Activated naive CD8-positive, alpha-beta T cell (primary cell): ENCODE data around the gene AGAP3.

ENCODE experiments used
- H3K27ac Mint-ChIP-seq: one replicate; pipeline ENCODE4 v1.8.0; 2021; ENCODE audit warnings: mixed read lengths
- H3K27me3 Mint-ChIP-seq: one replicate; pipeline ENCODE4 v1.8.0; 2021; ENCODE audit warnings: mixed read lengths
- H3K36me3 Mint-ChIP-seq: one replicate; pipeline ENCODE4 v1.8.0; 2021; ENCODE audit warnings: mixed read lengths
- H3K4me1 Mint-ChIP-seq: one replicate; pipeline ENCODE4 v1.8.0; 2021; ENCODE audit warnings: low read depth, mixed read lengths
- H3K4me3 Mint-ChIP-seq: one replicate; pipeline ENCODE4 v1.8.0; 2021; ENCODE audit warnings: mild to moderate bottlenecking, mixed read lengths
- H3K9me3 Mint-ChIP-seq: one replicate; pipeline ENCODE4 v1.8.0; 2021; ENCODE audit warnings: low read depth, mixed read lengths

AGAP3 gene

DNA sequence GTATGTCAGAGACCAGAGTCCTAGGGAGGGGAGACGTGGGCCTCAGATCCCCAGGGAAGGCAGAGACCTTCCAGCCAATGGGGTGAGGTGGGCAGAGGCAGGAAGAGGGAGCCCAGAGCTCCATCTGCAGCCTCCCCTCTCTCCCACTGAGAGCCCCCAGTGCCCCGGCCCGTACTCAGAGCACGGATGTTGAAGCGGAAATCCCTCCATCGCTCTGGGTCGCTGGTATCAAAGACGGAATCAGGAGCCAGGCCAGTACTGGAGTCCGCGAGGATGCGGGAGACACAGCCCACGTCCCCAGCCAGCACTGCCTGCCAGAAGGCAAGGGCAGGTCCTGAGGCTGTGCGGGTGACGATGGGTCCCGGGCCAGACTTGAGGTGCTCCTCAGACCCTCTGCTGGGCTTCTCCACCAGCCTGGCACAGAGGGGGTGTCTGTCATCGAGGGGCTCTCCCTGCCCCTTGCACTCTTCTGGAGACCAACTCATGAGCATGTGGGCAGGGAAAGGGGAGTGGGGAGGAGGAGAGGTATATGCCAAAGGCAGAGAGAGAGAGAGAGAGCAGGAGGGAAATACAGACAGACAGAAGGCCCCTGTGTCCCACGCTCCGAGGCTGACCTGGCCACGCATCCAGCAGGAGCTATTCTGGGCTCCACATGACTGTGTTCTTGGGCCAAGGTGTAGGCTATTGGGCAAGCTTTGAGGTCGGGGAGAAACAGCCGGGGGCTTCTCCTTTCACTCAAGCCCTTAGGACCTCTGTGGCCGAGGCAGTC is 100.5 kb downstream of the AGAP3 start, which contains the start of gene ASB10:
Gene ASB10 (minus strand): TSS at position 611 of the 769 bp plus-strand sequence. CDS start 120 bp downstream, at position 491.
- H3K36me3 Mint-ChIP-seq: no peaks in the 10 kb centered on the region
- H3K27ac Mint-ChIP-seq: no peak within 1 kb of the TSS
- H3K4me1 Mint-ChIP-seq: no peaks in the 10 kb centered on the region
- H3K4me3 Mint-ChIP-seq: no peak within 1 kb of the TSS
- H3K9me3 Mint-ChIP-seq: no peaks in the 10 kb centered on the region
- no peaks in the 10 kb centered on the region for H3K27me3 Mint-ChIP-seq

DNA sequence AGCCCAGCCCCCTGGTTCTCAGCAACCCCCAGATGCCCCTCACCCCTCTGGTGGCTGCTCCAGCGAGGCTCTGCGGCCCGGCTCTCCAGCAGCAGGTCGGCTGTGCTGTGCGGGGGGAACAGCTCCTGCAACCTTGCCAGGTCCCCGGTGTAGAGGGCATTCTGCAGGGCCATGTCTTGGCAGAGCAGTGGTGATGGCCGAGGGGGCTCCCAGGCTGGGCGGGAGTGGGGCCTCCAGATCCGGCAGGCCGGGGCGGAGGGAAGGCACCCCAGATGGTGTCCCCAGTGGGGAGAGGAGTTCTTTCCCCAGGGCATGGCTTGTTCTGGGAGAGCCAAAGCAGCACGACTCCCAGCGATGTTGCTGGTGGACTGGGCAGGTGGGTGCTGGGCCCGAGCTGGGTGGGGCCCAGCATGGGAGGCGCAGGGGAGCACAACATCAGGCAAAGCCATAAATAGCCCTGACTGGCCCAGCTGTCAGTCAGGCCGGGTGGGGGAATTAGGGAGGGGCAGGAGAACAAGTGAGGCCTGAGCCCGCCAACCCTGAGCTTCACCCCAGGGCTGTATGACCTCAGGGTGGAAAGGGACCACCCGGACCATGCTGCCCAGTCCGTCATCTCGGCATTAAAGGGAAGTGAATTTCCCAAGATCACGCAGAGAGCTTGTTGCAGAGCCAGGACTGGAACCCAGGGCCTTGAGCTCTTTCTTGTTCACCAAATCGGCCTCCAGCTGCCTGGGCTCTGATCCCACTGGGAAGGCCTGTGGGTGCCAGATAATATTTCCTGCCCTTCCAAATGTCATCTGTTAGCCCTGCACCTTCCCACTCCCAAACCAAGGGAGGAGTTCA is 101.4 kb downstream of the AGAP3 start:
- Mint-ChIP-seq H3K4me3 (no peak overlapping the region), H3K27me3 (no peaks in the 10 kb centered on the region), H3K4me1 (no peaks in the 10 kb centered on the region), H3K36me3 (no peaks in the 10 kb centered on the region), H3K27ac (no peak overlapping the region), H3K9me3 (no peaks in the 10 kb centered on the region)

DNA sequence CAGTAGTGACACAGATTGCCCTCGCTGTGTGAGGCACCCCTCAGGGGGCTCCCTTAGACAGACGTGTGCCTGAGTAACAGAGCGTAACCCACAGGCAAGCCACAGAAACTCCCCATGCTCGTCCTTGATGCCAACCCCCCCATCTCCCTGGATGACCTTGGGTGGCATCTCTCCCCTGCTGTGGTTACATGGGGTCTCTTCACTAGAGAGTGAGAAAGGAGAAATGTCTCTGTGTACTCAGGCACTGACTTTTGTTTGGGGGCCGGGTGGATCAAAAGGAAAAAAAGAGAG is 101.9 kb downstream of the AGAP3 start:
- no peaks in the 10 kb centered on the region for H3K36me3 Mint-ChIP-seq

DNA sequence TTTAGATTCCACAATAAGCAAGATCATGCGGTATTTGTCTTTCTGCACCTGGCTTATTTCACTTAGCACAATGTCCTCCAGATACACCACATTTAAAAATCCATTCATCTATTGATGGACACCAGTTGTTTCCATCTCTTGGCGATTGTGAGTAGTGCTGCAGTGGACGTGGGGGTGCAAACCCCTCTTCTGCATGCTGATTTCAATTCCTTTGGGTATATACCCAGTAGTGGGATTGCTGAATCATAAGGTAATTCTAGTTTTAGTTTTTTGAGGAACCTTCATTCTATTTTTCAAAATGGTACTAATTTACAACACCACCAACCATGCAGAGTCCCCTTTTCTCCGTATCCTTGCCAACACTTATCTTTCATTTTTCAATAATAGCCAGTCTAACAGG is 102.8 kb downstream of the AGAP3 start:
- peaks cover 2% of the 10 kb centered on the region for H3K4me1 Mint-ChIP-seq
- no peak overlapping the region for H3K4me3 Mint-ChIP-seq
- no peak overlapping the region for H3K27ac Mint-ChIP-seq
- no peaks in the 10 kb centered on the region for H3K36me3 Mint-ChIP-seq
- no peaks in the 10 kb centered on the region for H3K27me3 Mint-ChIP-seq
- no peaks in the 10 kb centered on the region for H3K9me3 Mint-ChIP-seq

More for the DNA sequence above, 101.9 kb downstream of the AGAP3 start:
- no peak overlapping the region for H3K27ac Mint-ChIP-seq
- no peaks in the 10 kb centered on the region for H3K27me3 Mint-ChIP-seq
- H3K9me3 Mint-ChIP-seq: no peaks in the 10 kb centered on the region
- H3K4me1 Mint-ChIP-seq: no peaks in the 10 kb centered on the region
- H3K4me3 Mint-ChIP-seq: no peak overlapping the region

DNA sequence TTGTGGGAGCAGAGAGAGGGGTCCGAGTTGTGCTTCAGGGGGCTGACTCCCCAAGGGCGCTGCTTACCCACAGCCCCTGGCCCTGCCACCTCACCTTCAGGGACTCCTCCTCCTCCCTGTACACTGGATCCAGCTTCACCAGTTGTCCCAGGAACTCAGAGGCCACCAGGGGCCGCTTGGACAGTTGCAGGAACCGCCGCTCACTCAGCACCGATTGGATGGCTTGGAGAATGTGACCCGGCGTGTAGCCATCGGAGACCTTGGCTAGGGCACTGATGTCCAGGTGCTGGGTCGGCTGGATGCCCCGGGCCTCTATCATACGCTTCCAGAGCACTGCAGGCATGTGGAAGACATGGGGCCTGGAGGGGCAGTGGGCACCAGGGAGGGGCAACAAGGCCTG is 105.3 kb downstream of the AGAP3 start:
- H3K9me3 Mint-ChIP-seq: no peaks in the 10 kb centered on the region
- no peak overlapping the region for H3K4me3 Mint-ChIP-seq
- peaks cover 5% of the 10 kb centered on the region for H3K27me3 Mint-ChIP-seq
- no peak overlapping the region for H3K27ac Mint-ChIP-seq
- H3K4me1 Mint-ChIP-seq: peaks cover 6% of the 10 kb centered on the region
- H3K36me3 Mint-ChIP-seq: no peaks in the 10 kb centered on the region

DNA sequence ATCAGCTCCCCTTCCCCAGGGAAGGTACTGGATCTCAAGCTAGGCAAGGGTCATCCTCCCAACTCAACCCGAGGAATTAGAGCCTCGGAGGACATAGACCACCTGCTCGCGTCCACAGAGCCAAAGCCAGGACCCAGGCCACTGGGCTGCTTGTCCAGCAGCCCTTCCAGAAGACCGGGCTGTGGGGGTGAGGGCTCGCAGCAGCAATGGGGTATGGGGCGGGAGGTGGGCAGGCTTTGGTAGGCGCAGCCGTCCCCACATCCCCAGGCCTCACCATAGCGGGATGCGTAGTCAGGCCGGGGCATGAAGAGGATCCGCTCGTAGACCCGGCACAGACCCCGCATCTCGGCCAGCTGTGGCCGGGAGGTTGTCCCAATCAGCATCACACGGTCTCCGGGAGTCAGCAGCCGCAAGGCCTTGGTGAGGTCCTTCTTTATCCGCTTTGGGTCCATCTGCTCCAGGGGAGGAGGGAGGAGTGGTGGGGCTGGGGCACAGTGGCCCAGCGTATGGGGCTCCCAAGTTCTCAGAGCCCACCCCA is 105.8 kb downstream of the AGAP3 start:
- H3K4me1 Mint-ChIP-seq: peaks cover 6% of the 10 kb centered on the region
- H3K9me3 Mint-ChIP-seq: no peaks in the 10 kb centered on the region
- H3K4me3 Mint-ChIP-seq: no peak overlapping the region
- H3K36me3 Mint-ChIP-seq: no peaks in the 10 kb centered on the region
- peaks cover 5% of the 10 kb centered on the region for H3K27me3 Mint-ChIP-seq
- H3K27ac Mint-ChIP-seq: no peak overlapping the region

DNA sequence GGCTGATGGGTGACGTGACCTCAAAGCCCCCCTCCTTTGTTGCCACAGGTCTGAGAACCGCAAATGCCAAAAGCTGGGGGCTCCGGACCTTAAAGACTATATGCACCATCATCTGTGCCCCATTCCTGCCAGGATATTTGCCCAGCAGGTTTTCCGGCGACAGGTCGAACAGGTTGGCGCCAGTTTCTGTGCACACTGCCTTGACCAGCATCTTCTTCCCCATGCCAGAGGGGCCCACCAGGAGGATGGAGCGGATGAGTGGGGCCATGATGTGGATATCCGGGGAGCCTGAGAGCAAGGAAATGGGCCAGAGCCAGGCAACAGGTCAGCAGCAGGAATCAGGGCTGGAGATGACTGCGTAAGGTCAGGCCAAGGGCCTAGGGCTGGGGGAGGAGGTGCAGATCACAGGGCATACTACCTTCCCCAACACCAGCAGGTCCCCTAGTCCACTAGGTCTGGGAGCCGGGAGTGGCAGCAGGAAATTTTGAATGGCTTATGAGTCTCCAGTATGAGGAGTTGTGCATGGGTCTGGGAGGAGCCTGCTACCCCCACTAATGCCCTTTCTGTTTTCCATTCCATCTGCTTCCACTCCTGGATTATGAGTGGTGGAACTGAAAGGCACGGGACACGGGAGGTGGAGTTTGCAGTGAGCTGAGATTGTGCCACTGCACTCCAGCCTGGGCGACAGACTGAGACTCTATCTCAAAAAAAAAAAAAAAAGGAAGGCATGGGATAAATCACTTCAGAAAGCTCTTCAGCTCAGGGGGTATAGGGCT is 107.1 kb downstream of the AGAP3 start:
- Mint-ChIP-seq H3K36me3 (no peaks in the 10 kb centered on the region), H3K4me1 (peaks cover 6% of the 10 kb centered on the region), H3K9me3 (no peaks in the 10 kb centered on the region), H3K27me3 (peaks cover 5% of the 10 kb centered on the region), H3K4me3 (no peak overlapping the region), H3K27ac (no peak overlapping the region)
